Limb (tissue), 2 donors: ENCODE data around the gene MT2A.

ENCODE experiments used
- DNase-seq, 2 donors: peaks; one replicate each; pipeline ENCODE4 v3.0.0-alpha.2; 2016; ENCODE audit errors: extremely low spot score in 2 of 2

Gene MT2A

DNA sequence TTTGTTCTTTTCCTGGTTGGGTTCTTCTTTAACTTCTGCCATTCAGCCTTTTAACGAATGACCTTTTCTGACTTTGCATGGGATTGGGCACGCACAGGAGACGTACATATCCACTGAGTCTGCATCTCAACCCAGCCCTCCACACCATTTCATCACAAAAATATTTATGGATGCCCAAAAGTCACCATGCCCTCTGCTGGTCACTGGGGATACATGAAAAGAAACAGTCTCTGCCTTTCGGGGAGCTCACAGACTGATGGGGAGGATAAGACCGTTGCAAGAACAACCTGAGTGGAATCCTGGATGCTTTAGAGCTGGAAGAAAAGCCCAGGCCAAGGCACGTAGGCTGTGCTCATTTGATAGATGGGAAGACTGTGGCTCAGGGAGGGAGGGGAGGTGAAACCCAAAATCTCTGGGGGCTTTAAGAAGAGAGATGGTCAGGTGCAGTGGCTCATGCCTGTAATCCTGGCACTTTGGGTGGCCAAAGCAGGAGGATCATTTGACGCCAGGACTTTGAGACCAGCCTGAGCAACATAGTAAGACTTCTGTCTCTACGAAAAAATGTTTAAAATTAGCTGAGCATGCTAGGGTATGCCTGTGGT lies 7.9 kb upstream of the MT2A start:
- no peak for DNase-seq

DNA sequence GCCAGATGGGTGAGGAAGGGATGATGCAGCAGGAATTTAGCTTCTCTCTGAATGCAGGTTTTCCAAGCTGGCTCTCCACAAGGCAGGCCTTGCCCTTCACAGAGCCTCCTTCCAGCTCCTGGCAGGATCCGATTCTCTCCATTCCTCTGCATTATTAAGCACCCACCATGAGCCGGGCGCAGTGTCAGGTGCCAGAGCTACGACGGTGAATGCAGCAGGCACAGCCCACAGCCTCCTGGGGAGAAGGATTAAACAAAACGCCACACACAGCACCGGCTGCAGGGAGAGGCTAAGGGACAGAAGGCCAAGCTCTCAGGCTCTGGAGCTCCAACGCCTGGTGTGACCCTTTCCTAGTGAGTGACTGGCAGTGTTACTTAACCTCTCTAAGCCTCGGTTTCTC lies 7.1 kb upstream of the MT2A start:
- DNase-seq = no peak

DNA sequence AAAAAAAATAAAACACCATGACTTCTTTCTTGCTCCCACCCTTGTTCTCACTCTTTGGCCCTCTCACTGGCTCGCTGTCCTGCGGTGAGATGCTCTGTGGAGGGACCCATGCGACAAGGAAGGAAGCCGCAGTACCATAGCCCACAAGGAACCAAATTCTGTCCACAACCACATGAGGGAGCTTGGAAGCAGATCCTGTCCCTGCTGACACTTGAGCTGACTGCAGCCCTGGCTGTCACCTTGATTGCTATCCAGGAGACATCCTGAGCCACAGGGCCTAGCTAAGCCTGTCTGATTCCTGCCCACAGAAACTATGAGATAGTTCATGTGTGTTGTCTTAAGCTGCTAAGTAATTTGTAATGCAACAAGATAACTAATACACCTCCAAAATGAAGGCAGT lies 4.8 kb upstream of the MT2A start:
- no peak for DNase-seq

DNA sequence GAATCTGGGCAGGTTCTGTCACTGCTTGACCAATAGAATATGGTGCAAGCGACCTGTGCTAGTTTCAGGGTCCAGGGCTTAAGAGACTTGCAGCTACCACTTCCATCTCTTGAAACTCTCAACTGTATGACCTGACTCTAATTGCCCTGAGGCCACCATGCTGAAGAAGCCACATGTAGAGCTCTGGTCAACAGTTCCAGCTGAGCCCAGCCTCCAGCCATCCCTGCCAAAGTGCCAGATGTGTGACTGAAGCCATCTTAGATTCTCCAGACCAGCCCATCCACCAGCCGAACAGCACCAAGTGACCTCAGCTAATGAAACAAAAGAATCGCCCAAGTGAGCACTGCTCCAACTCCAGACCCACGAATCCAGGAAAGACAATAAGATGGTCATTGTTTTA lies 3.4 kb upstream of the MT2A start:
- no peak for DNase-seq

GRCh38 chr16:56605475-56605874 lies 2.9 kb upstream of the MT2A start:
- DNase-seq = no peak

- DNase-seq = no peak
These were observed 2.3 kb upstream of the MT2A start for GRCh38 chr16:56606071-56606475.

DNA sequence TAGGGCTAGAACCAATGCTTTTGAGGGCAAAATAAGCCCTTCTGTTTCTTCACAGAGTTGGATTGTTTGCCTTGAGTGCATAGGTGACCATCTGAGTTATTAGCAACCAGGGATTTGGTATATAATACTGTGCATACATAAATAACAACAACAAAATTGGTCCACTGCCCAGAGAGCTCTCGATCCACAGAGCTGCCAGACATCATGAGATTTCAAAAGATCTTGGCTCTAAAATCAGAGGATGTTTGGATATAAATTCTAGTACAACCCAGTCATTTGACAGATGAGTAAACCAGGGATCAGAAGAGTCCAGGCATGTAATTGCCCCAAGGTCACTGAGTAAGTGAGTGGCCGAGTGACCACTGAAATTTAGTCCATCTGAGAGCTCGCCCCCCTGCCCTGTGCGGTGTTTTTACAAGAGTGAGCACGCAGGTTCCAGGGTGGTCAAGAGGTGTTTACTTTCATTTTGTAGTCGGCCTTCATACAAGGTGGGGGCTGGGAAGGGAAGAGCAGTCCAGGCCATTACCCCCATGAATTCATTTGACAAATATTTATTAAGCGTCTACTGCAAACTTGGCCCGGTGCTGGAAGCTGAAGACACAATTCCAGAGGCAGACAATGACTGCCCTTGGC lies 1.8 kb upstream of the MT2A start:
- DNase-seq = peak in 1 of 2 donors; percentile 29

GRCh38 chr16:56607109-56607618 lies 1.2 kb upstream of the MT2A start:
- DNase-seq = peak; percentile 53

GRCh38 chr16:56607675-56608042 lies 725 bp upstream of the MT2A start:
- no peak for DNase-seq

- DNase-seq = no peak
These were observed 585 bp downstream of the MT2A start for GRCh38 chr16:56608876-56609462.

DNA sequence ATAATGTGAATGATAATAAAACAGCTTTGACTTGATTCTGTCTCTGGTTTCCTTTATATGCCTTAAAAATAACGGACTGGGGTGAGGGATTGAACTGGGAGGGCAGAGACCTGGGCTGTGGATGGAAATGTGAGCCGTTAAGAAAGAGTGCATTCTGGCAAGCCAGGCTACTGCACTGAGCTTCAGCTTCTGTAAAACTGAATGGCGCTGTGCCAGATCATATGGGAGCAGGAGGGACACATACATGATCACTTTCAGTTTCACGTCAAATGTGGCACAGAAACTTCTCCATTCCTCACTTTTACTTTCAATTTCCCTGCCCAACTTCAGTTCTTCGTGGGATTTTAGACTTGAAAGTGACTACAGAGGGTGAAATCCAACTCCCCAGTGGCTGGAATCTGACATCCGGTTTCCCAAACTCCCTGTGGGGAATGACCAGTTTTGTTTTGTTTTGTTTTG lies 1.1 kb downstream of the MT2A start:
- peak in 1 of 2 donors; percentile 29 for DNase-seq

GRCh38 chr16:56610017-56610608 lies 1.7 kb downstream of the MT2A start:
- DNase-seq = no peak

- no peak for DNase-seq
These were observed 2.3 kb downstream of the MT2A start for GRCh38 chr16:56610609-56611111.

GRCh38 chr16:56611281-56611833 lies 3.0 kb downstream of the MT2A start:
- no peak for DNase-seq

- no peak for DNase-seq
These were observed 5.3 kb downstream of the MT2A start for GRCh38 chr16:56613706-56614105.

DNA sequence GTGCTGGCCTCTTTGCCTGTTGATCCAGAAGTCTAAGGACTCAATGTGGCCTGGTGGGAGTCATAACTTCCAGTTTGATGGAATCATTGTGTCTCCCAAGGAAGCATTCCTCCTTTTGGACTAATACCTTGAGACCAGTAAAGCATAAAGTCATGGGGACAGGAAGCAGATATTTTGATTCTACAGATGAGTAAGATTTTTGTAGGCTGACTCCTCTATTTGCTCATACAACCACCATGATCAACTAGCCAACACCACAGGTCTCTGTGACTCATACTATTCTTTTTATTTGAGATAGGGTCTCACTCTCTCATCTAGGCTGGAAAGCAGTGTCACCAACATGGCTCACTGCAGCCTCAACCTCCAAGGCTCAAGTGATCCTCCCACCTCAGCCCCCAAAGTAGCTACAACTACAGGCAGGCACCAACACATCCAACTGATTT lies 6.2 kb downstream of the MT2A start:
- DNase-seq = no peak

GRCh38 chr16:56615353-56615752 lies 7.0 kb downstream of the MT2A start:
- no peak for DNase-seq

DNA sequence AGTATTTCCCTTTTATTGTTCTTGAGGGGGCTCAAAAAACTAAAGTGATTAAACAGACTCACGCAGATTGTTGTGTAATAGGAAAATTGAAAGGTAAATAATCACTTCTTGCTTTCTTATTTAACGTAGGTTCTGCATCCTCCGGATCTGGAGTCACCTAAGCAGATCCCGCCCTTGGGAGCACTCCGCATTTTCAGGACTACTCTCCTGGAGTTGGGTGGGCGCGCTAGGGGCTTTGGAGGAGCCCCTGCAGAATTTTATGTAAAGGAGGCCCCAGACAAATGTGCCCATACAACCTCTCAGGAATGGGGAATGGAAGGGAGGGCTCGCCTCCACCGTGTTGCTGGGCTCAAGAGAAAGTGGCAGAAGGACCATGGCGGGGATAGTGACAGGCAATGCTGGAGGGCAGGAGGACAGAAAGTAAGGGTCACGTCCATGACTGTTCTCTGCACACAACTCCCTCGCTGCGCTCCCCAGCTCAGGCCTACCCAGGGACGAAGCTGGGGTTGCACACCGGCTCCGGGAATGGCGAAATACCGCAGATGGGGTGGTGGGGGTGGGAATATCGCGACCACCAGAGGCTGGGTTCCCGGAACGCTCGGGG lies 8.3 kb downstream of the MT2A start:
- DNase-seq = no peak

DNA sequence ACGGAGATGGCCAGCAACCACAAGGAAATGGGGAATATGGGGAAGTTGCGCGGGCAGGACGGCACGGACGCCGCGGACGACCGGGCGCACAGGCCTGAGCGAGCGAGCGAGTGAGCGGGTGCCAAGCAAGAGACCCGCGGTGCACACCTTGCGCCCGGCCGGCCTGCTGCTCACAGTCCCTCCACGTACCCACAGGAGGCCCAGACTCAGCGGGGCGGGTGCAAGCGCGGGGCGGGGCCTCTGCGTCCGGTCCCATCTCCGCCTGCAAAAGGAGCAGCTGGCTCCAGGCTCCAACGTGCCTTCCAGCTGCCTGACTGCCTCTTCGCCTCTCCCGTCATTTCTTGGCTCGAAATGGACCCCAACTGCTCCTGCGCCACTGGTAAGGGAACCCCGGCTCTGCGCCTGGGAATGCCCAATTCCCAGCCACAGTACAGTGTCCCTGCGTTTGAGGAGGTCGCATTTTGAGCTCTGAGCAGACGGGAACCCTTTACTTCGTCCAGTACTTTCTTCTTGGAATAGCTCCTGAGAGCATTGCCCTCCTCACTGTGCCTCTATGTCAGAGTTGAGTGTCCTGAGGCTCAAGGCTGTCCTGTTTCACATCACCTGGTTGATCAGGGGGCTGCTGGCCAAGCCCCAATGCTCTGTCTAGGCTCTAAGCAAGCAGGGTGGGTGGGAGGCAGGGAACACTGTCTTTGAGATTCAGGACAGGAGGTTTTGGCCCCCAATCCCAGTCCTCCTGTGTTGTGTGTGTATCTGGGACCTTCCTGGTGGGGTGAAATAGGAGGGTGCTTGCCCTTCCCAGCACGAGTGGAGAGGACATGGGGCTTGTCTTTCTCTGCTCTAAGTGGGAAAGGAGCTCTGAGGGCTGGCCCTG lies 9.1 kb downstream of the MT2A start:
- peak; percentile 62 to 72 for DNase-seq

DNA sequence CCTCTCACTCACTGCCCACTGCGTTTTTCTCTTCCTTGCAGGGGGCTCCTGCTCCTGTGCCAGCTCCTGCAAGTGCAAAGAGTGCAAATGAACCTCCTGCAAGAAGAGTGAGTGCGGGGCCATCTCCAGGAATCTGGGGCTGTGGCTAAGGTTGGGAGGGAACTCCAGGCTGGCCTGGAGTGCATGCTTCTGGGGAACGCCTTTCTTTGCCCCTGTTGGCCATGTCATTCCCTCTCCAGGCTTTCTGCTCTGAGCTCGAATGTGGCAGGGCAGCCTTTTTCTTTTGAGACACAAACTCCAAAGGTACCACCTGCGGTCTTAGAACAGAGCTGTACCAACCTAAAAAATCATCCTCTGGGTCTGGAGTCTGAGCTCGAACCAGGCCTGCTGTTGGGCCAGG lies 9.8 kb downstream of the MT2A start:
- no peak for DNase-seq
